Measurements from ENCODE around the gene FAM3A. TPM values are rescaled to one million over a fixed set of nuclear protein-coding genes. Genes with fewer than 3 reads are reported as not detected.
A peak's percentile ranks its signal among the peaks of the same experiment; 100 is the strongest.

The FAM3A gene
- total and polyA plus RNA-seq, 12 donors, result 13.5 to 115 (median 55.6) TPM

DNA sequence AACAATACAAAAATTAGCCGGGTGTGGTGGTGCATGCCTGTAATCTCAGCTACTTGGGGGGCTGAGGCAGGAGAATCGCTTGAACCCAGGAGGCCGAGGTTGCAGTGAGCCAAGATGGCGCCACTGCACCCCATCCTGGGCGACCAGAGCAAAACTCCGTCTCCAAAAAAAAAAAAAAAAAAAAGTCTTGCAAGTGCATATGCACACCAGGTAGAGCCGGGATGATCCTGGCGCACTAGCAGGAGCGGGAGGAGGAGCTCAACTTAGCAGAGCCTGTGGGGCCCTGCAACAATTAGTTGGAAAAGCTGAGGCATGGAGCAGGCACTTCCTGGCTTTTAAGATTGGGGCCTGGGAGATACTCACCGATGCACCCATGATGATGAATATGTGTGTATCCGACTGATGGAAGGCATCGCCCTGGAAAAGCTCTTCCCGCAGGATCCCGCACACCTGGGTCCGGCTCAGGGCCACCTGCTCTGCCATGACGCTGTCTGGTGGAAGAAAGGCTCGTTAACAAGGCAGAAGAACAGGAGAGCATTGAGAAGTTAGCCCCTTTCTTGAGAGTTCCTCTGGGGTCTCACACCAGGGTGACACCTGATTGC, 29.7 kb upstream of the FAM3A start:
- DNase-seq, result no peak
- peak overlapping the region in 1 of 4 donors; percentile 67 for H3K4me3 ChIP-seq
- peak overlapping the region in 2 of 5 donors; percentile 79 to 95 for H3K27ac ChIP-seq
- WGBS, 4 donors, result 88 to 91% (median 90%) methylated on average over 16 to 17 of the region's 17 CpGs
- H3K36me3 ChIP-seq (replicated peaks in 1 of 2), result no peaks in the 10 kb centered on the region
- peaks cover 26 to 30% of the 10 kb centered on the region in 2 donors for H3K4me1 ChIP-seq (replicated peaks in 1 of 2)
- H3K9me3 ChIP-seq (replicated peaks in 1 of 3), result no peaks in the 10 kb centered on the region
- no peaks in the 10 kb centered on the region for H3K27me3 ChIP-seq
- intact Hi-C loops (cut with DNase I), result no loop called here
- no peak for TF ChIP-seq POLR2A (IDR thresholded peaks at IDR 0.05)
- TF ChIP-seq, protein P1, sequence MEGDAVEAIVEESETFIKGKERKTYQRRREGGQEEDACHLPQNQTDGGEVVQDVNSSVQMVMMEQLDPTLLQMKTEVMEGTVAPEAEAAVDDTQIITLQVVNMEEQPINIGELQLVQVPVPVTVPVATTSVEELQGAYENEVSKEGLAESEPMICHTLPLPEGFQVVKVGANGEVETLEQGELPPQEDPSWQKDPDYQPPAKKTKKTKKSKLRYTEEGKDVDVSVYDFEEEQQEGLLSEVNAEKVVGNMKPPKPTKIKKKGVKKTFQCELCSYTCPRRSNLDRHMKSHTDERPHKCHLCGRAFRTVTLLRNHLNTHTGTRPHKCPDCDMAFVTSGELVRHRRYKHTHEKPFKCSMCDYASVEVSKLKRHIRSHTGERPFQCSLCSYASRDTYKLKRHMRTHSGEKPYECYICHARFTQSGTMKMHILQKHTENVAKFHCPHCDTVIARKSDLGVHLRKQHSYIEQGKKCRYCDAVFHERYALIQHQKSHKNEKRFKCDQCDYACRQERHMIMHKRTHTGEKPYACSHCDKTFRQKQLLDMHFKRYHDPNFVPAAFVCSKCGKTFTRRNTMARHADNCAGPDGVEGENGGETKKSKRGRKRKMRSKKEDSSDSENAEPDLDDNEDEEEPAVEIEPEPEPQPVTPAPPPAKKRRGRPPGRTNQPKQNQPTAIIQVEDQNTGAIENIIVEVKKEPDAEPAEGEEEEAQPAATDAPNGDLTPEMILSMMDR (IDR thresholded peaks at IDR 0.05), result no peak

DNA sequence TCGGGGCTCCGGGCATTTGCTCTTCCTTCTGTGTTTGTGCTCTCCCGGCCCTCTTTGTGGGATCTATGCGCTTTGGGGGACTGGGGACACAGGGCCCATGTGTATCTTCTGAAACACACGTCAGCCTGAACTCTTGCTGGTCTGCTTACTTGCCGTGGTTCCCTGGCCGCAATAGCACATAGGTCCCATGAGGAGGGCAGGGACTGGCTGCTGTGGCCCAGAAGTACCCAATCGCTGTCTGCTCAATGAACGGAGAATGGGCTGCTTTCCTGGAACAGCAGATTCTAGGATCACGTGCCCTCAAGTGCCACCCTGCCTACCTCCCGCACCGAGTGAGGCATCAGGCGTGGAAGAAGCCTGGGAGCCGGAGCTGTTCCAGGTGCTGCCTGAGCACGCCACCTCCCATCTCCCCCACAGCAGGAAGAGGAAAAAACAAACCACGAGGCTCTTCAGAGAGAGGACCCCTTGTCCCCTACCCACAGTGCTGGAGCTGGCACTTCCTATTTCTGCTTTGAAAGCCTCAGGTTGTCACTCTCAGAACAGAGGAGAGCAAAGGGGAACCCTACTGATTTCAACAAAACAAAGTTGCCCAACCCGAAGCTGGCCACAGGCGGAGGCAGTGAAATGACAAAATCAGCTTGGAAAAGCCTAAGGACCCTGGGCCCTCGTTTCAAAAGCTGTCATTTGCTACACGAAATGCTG, 26.8 kb upstream of the FAM3A start:
- peaks cover 24 to 26% of the 10 kb centered on the region in 2 donors for H3K4me1 ChIP-seq (replicated peaks in 1 of 2)
- H3K27ac ChIP-seq, result peak overlapping the region; percentile 77 to 96 (median 88)
- peak in 3 of 7 donors; percentile 40 to 58 (median 52) for DNase-seq
- 46 to 72% (median 56%) methylated on average over 7 to 20 of the region's 20 CpGs for WGBS, 4 donors
- intact Hi-C loops (cut with DNase I), result no loop called here
- no peaks in the 10 kb centered on the region for H3K9me3 ChIP-seq (replicated peaks in 1 of 3)
- no peaks in the 10 kb centered on the region for H3K27me3 ChIP-seq
- peak in 1 of 2 donors; percentile 17 for TF ChIP-seq POLR2A (IDR thresholded peaks at IDR 0.05)
- TF ChIP-seq, protein P1 (IDR thresholded peaks at IDR 0.05), result no peak
- H3K36me3 ChIP-seq (replicated peaks in 1 of 2), result no peaks in the 10 kb centered on the region
- peak overlapping the region in 1 of 4 donors; percentile 19 for H3K4me3 ChIP-seq

DNA sequence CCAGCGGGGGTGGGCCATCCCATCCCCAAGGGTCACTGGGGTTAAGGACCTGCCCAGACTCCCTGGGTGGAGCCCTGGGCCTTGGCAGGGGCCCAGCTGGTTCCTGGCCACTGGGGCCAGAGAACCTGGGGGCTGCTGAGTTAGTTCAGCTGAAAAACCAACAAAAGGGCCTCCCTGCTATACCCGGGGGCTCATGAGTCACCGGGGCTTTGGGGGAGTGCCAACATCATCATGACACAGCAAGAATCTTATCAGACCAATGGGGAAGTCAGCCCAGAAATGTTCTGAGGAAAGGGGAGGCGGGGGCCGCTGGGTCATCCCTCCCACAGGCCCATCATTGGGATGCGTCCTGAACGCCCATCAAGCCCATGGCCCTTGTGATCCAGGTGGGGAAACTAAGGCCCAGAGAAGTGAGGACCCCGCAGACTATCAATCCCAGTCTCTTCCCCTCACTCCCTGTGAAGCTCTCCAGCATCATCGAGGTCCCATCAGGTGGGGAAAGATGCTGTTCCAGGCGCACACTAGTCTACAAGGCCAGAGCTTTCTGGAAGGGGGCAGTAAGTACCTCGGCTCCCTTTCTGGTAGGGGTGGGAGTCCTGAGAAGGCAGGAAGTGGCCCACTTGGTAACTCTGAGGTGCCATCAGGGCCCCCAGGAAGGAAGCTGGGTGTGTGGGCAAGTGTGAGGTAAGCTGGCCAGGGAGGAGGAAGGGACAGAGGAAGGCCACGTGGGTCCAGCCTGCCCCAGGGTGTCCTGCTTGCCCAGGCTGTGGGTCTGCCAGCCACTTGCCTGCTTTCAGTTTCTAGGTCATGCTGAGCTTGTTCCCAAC, 26.1 kb upstream of the FAM3A start:
- H3K4me3 ChIP-seq, result peak overlapping the region in 1 of 4 donors; percentile 19

More for the DNA sequence above, 26.1 kb upstream of the FAM3A start:
- peak; percentile 85 to 96 (median 94) for DNase-seq
- H3K27ac ChIP-seq, result peak overlapping the region; percentile 77 to 96 (median 88)
- 19 to 51% (median 42%) methylated on average over 9 to 12 of the region's 12 CpGs; no CpG with 5 or more reads in 1 of the 4 donors for WGBS, 4 donors
- H3K27me3 ChIP-seq, result no peaks in the 10 kb centered on the region
- no peak for TF ChIP-seq POLR2A (IDR thresholded peaks at IDR 0.05)
- TF ChIP-seq, protein P1 (IDR thresholded peaks at IDR 0.05), result no peak
- H3K4me1 ChIP-seq (replicated peaks in 1 of 2), result peaks cover 24 to 26% of the 10 kb centered on the region in 2 donors
- no peaks in the 10 kb centered on the region for H3K9me3 ChIP-seq (replicated peaks in 1 of 3)
- no peaks in the 10 kb centered on the region for H3K36me3 ChIP-seq (replicated peaks in 1 of 2)
- intact Hi-C loops (cut with DNase I), result no loop called here
